OCI-LY1 (cell line): ENCODE data around the gene LCN1.

Experiments used
- H2AFZ ChIP-seq: fragments of 200-600 bp; sonication (generic), shearing (Covaris generic); 2 replicates; pipeline ENCODE4 v1.6.0; 2014; ENCODE audit warnings: antibody characterized with exemption, mild to moderate bottlenecking, low read length
- H3F3A ChIP-seq: fragments of 200-600 bp; sonication (generic), shearing (Covaris generic); 2 replicates; pipeline ENCODE4 v1.6.0; 2014; ENCODE audit warnings: mild to moderate bottlenecking, antibody characterized with exemption, low read length, moderate library complexity; ENCODE audit not compliant: insufficient read depth
- H3K27ac ChIP-seq: fragments of 200-600 bp; sonication (generic); 2 replicates; pipeline ENCODE4 v1.5.1; 2014; ENCODE audit warnings: low read length, mixed run types, mild to moderate bottlenecking, low read depth; ENCODE audit not compliant: poor library complexity, severe bottlenecking
- H3K27me3 ChIP-seq: fragments of 200-600 bp; sonication (generic); 2 replicates; pipeline ENCODE4 v1.6.0; 2014; ENCODE audit warnings: antibody characterized with exemption, mild to moderate bottlenecking, low read length, moderate library complexity; ENCODE audit not compliant: insufficient read depth
- H3K36me3 ChIP-seq: fragments of 200-600 bp; sonication (generic); 2 replicates; pipeline ENCODE4 v1.6.1; 2014; ENCODE audit warnings: mild to moderate bottlenecking, antibody characterized with exemption, low read length, moderate library complexity, mixed read lengths; ENCODE audit not compliant: insufficient read depth
- H3K4me1 ChIP-seq: fragments of 200-600 bp; sonication (generic); 2 replicates; pipeline ENCODE4 v1.5.1; 2014; ENCODE audit warnings: mild to moderate bottlenecking, low read length, moderate library complexity; ENCODE audit not compliant: insufficient read depth, severe bottlenecking
- H3K4me2 ChIP-seq: fragments of 200-600 bp; sonication (generic), shearing (Covaris generic); 2 replicates; pipeline ENCODE4 v1.6.1; 2014; ENCODE audit warnings: low read length
- H3K4me3 ChIP-seq: fragments of 200-600 bp; sonication (generic); 2 replicates; pipeline ENCODE4 v1.5.1; 2014; ENCODE audit warnings: low read length, low read depth, mild to moderate bottlenecking, mixed read lengths; ENCODE audit not compliant: poor library complexity, severe bottlenecking
- H3K79me2 ChIP-seq: fragments of 200-600 bp; shearing (Covaris generic); 2 replicates; pipeline ENCODE4 v1.6.1; 2016; ENCODE audit warnings: mixed run types, low read length, mixed read lengths; ENCODE audit not compliant: insufficient read depth
- H3K9ac ChIP-seq: fragments of 200-600 bp; sonication (generic), shearing (Covaris generic); 2 replicates; pipeline ENCODE4 v1.6.1; 2014; ENCODE audit warnings: mild to moderate bottlenecking, low read length, mixed read lengths
- H3K9me2 ChIP-seq: fragments of 200-600 bp; sonication (generic), shearing (Covaris generic); 2 replicates; pipeline ENCODE4 v1.6.1; 2014; ENCODE audit warnings: low read depth, mild to moderate bottlenecking, low read length, mixed read lengths
- H3K9me3 ChIP-seq: fragments of 200-600 bp; shearing (Covaris generic); 2 replicates; pipeline ENCODE4 v1.6.1; 2014; ENCODE audit warnings: low read length, mixed read lengths
- H4K20me1 ChIP-seq: fragments of 200-600 bp; sonication (generic), shearing (Covaris generic); 2 replicates; pipeline ENCODE4 v1.6.0; 2016; ENCODE audit warnings: mild to moderate bottlenecking, low read length; ENCODE audit not compliant: insufficient read depth
- EZH2 ChIP-seq: fragments of 200-600 bp; sonication (generic), shearing (Covaris generic); IDR thresholded peaks from 2 replicates; pipeline ENCODE4 v1.8.0; 2017; ENCODE audit warnings: borderline replicate concordance, mixed run types, mild to moderate bottlenecking, antibody characterized with exemption, low read length, moderate library complexity, mixed read lengths
- TF ChIP-seq, protein P1 (sequence below): fragments of 200-600 bp; sonication (generic), shearing (Covaris generic); IDR thresholded peaks from 2 replicates; pipeline ENCODE4 v1.5.1; 2017; ENCODE audit warnings: mild to moderate bottlenecking, antibody characterized with exemption, low read length, moderate library complexity, mixed read lengths

The LCN1 gene

DNA sequence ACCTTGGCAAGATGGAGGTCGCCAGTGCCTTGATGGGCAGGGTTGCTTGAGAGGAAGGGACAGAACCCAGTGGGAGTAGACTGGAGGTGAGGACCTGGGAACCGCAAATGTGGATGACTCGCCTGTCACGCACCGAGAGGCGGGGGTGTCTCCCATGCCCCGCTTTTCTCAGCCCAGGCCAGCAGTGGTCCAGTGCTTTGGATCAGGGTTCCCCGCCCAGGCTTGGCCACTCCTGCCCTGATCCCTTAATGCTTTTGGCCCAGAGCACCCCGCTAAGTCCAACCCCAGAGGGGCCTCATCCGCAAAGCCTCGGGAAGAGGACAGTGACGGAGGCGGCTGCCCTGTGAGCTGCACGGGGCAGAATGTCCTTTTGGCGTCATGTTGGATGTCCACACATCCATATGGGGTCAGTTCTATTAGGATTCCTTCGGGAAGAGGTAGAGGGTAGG is 18.3 kb upstream of the LCN1 start:
- Histone ChIP-seq H4K20me1 (no peaks in the 10 kb centered on the region), H3K4me1 (peaks cover 19% of the 10 kb centered on the region), H3K36me3 (peaks cover 35% of the 10 kb centered on the region), H3K4me3 (no peak overlapping the region), H3K9me3 (no peaks in the 10 kb centered on the region), H3K79me2 (no peaks in the 10 kb centered on the region), H3K4me2 (no peak overlapping the region), H3K27ac (no peak overlapping the region), H3K9ac (no peak overlapping the region), H3F3A (no peaks in the 10 kb centered on the region), H2AFZ (no peak overlapping the region), H3K27me3 (no peaks in the 10 kb centered on the region), H3K9me2 (no peaks in the 10 kb centered on the region)
- no peak for TF ChIP-seq EZH2
- TF ChIP-seq, protein P1, sequence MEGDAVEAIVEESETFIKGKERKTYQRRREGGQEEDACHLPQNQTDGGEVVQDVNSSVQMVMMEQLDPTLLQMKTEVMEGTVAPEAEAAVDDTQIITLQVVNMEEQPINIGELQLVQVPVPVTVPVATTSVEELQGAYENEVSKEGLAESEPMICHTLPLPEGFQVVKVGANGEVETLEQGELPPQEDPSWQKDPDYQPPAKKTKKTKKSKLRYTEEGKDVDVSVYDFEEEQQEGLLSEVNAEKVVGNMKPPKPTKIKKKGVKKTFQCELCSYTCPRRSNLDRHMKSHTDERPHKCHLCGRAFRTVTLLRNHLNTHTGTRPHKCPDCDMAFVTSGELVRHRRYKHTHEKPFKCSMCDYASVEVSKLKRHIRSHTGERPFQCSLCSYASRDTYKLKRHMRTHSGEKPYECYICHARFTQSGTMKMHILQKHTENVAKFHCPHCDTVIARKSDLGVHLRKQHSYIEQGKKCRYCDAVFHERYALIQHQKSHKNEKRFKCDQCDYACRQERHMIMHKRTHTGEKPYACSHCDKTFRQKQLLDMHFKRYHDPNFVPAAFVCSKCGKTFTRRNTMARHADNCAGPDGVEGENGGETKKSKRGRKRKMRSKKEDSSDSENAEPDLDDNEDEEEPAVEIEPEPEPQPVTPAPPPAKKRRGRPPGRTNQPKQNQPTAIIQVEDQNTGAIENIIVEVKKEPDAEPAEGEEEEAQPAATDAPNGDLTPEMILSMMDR: no peak

DNA sequence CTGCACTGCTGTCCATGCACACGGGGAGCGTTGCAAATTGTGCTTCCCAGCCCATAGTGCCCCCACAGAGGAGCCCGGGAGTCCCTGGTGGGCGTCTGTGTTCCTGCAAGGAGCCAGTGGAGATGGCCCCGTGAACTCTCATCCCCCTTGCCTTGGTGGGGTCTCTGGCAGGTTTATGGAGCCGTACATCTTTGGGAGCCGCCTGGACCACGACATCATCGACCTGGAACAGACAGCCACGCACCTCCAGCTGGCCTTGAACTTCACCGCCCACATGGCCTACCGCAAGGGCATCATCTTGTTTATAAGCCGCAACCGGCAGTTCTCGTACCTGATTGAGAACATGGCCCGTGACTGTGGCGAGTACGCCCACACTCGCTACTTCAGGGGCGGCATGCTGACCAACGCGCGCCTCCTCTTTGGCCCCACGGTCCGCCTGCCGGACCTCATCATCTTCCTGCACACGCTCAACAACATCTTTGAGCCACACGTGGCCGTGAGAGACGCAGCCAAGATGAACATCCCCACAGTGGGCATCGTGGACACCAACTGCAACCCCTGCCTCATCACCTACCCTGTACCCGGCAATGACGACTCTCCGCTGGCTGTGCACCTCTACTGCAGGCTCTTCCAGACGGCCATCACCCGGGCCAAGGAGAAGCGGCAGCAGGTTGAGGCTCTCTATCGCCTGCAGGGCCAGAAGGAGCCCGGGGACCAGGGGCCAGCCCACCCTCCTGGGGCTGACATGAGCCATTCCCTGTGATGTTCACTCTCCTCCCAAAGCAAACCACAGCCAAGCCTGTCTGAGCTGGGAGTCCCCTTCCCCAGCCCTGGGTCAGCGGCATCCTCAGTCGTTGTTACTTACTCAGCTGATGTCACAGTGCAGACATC is 17.6 kb upstream of the LCN1 start:
- Histone ChIP-seq H3K4me1 (peaks cover 19% of the 10 kb centered on the region), H3F3A (no peaks in the 10 kb centered on the region), H3K4me3 (no peak overlapping the region), H3K27me3 (peaks cover 3% of the 10 kb centered on the region; the same call in 1 of the 2 replicates), H3K9me3 (no peaks in the 10 kb centered on the region), H2AFZ (no peak overlapping the region), H3K9ac (no peak overlapping the region), H3K9me2 (no peaks in the 10 kb centered on the region), H4K20me1 (no peaks in the 10 kb centered on the region), H3K27ac (no peak overlapping the region), H3K4me2 (no peak overlapping the region), H3K79me2 (no peaks in the 10 kb centered on the region), H3K36me3 (peaks cover 35% of the 10 kb centered on the region)
- TF ChIP-seq, protein P1: no peak
- no peak for TF ChIP-seq EZH2

DNA sequence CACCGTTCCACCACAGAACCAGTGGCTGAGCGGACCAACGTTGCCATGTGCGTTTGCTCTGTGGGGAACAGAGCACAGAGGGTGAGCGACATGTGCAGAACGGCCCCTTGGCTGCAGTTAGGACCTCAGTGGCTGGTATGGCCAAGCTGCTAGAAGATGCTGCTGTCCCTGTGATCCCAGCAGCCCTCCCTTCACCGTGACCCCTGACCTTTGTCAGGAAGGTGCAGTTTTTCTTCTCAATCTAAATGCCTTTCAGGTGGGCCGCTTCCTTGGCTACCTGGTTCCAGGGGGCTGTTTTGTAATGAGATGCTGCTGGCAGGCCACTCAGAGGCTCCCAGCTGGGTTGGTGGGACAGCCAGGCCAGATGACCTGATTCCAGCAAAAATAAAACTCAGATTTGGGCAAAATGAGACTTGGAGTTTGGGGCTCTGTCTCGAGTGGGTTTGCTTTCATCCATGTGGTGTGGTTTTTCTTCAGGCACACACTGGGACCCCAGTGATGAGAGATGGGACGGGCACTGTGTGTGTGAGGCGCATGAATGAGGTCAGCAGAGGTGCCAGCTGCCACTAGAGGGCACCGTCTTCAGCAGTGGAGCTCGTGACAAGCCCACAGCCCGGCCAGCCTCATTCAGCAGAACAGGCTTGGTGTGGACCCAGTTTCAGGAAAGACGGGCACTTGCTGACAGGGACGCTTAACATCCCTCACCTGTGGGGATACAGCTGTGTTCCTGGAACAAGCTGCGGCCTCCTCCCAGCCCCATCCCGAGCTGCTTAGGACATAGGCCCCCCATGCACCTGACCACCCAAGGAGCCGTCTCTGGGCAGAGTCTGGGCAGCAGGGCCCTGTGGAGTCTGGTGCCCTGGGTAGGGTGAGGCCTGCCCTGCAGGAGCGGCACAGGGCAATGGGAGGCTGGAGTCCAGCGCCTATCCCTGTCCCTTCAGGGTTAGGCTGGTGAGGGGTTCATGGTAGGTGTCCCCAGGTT is 16.7 kb upstream of the LCN1 start:
- Histone ChIP-seq H3K9me3 (peaks cover 5% of the 10 kb centered on the region; the same call in 1 of the 2 replicates), H3K79me2 (no peaks in the 10 kb centered on the region), H3K36me3 (peaks cover 35% of the 10 kb centered on the region), H3K27me3 (peaks cover 5% of the 10 kb centered on the region; the same call in 1 of the 2 replicates), H3K9ac (no peak overlapping the region), H3K4me1 (peaks cover 16% of the 10 kb centered on the region), H2AFZ (no peak overlapping the region), H3K4me3 (no peak overlapping the region), H3K27ac (no peak overlapping the region), H3K4me2 (no peak overlapping the region), H4K20me1 (no peaks in the 10 kb centered on the region), H3F3A (no peaks in the 10 kb centered on the region), H3K9me2 (no peaks in the 10 kb centered on the region)
- TF ChIP-seq, protein P1: peak; percentile 73
- no peak for TF ChIP-seq EZH2
